H7 (cell line): ENCODE data around the gene TMEM95. TPM values are rescaled to one million over a fixed set of nuclear protein-coding genes. Genes with fewer than 3 reads are reported as not detected.

Experiments used
- DNase-seq: peaks from one replicate; pipeline ENCODE4 v3.0.0; 2012
- H3K27me3 ChIP-seq: 2 replicates; pipeline ENCODE4 v1.6.0; 2011; ENCODE audit warnings: mild to moderate bottlenecking, low read length; ENCODE audit not compliant: control insufficient read depth, insufficient read depth
- H3K36me3 ChIP-seq: replicated peaks from 2 replicates; pipeline ENCODE4 v1.5.1; 2011; ENCODE audit warnings: low read length; ENCODE audit not compliant: control insufficient read depth, insufficient read depth
- H3K4me3 ChIP-seq: 2 replicates; pipeline ENCODE4 v1.5.1; 2011; ENCODE audit warnings: low read depth, mild to moderate bottlenecking, control low read depth, low read length, moderate library complexity; ENCODE audit not compliant: insufficient read depth
- total RNA-seq: library from RNA; depleted of rRNA; stranded (reverse); fragments of >200 nt; shearing (Covaris generic); gene quantifications from 2 replicates; pipeline ENCODE4 v1.2.3, GENCODE V29; 2014

The TMEM95 gene
- total RNA-seq, 1 experiment from 2014 or later = not detected

GRCh38 chr17:7317161-7317803 lies 37.7 kb upstream of the TMEM95 start:
- no peaks in the 10 kb centered on the region for H3K27me3 ChIP-seq
- peaks cover 44% of the 10 kb centered on the region for H3K36me3 ChIP-seq
- peak; percentile 35 for DNase-seq
- H3K4me3 ChIP-seq = no peak overlapping the region

DNA sequence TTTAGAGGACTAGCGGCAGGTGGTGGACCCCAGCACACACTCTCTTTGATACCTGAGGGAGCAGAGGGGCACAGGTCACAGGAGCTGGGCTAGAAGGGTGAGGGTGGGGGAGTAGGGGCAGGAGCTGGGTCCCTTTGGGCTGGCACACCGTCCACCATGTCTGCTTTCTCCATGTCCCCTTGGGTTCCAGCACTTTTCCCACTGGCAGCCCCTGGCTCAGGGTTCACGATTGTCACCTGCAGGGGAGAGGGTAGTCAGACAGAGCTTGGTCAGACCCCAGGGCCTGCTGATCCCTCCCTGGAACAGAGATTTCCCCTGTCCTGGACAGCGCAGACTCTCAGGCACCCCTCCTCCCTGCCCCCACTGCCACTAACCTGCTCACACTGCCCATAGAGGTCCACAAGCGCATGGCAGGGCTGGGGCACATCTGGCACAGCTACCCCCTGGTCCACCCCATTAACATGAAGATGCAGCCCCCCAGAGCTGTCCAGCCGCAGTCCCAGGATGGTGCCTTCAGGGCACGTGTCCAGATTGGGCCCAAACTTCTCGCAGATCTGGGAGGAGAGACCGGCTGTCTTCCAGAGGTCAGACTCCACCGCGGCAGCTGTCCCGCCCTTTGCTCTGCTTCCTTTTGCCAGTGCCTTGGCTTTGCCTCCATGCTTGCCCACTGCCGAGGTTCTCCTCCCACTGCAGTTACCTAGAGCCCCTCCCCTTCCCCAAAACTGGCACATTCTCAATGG lies 36.7 kb upstream of the TMEM95 start:
- Histone ChIP-seq H3K36me3 (peaks cover 47% of the 10 kb centered on the region), H3K4me3 (no peak overlapping the region), H3K27me3 (no peaks in the 10 kb centered on the region)
- DNase-seq = peak; percentile 35

- H3K4me3 ChIP-seq = no peak overlapping the region
- peaks cover 66% of the 10 kb centered on the region for H3K36me3 ChIP-seq
- DNase-seq = peak; percentile 34
- no peaks in the 10 kb centered on the region for H3K27me3 ChIP-seq
Observed at GRCh38 chr17:7321466-7321865, 33.5 kb upstream of the TMEM95 start.

DNA sequence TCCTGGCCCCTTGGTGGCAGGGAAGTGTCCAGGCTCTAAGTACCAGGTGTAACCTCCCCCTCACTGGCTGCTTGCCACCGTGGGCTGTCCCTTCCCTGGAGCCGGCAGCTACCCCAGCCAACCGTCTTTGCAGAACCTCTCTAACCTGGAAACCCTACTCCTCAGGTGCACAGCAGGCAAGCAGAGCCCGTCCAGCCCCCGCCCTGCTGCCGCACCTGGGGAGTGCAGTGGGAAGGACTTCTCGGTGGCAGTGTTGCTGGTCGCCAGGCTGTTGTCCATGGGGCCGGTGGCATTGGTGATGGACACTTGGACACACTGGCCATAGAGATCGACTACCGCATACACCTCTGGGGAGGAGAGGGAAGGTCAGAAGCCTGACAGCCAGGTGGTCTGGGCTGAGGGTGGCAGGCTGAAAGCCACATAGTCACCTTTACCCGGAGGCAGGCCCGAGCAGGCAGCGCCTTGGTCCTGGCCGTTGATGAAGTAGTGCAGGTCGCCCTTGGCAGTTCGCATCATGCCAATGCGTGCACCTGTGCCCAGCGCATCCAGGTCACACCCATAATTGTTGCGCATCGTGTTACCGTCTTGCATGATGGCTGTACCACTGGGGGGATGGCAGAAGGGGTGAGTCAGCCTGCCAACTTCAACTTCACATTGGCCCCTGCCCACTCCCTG lies 32.3 kb upstream of the TMEM95 start:
- DNase-seq = peak; percentile 37
- H3K4me3 ChIP-seq = no peak overlapping the region
- no peaks in the 10 kb centered on the region for H3K27me3 ChIP-seq
- H3K36me3 ChIP-seq = peaks cover 64% of the 10 kb centered on the region

- H3K36me3 ChIP-seq = peaks cover 54% of the 10 kb centered on the region
- H3K27me3 ChIP-seq = no peaks in the 10 kb centered on the region
- no peak overlapping the region for H3K4me3 ChIP-seq
- peak; percentile 98 for DNase-seq
Observed at GRCh38 chr17:7323731-7324437, 31.1 kb upstream of the TMEM95 start.

DNA sequence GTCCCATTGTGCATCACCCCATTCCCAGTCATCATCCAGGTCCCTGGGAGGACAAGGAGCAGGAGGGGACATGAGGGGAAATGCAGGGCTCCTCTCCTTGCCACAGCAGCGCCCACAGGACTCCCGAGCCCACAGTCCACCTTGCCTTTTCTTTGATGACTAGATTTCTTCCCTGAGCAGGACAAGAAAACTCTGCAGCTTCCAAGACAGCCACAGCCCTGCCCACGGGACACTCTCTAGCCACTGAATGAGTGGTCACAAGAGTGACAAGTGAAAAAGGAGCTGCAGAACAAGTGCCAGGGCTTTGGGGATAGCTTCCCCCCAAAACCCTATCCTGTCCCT lies 30.5 kb upstream of the TMEM95 start:
- no peaks in the 10 kb centered on the region for H3K27me3 ChIP-seq
- DNase-seq = no peak
- no peak overlapping the region for H3K4me3 ChIP-seq
- peaks cover 51% of the 10 kb centered on the region for H3K36me3 ChIP-seq

DNA sequence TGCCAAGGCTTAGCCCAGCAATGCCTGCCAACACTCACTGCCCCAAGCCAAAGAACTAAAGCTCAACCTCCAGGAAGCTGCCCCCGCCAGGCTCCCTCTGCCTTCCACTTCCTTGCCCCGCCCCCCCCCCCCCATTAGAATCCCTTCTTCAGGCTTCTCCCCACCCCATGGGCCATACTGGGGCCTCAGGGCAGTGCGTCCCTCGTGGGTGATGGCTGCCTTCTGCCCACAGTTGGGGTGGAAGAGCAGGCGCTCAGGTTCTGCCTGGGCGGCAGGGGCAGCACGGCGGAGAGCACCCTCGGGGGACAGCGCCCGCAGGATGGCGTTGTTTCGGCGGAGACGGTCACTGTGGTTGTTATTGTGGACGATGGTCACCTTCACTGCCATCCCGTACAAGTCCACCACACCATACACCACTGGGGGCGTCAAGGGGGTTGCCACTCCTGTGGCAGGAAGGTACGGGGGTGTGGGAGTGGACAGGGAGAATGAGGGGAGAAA lies 29.9 kb upstream of the TMEM95 start:
- no peak overlapping the region for H3K4me3 ChIP-seq
- peaks cover 51% of the 10 kb centered on the region for H3K36me3 ChIP-seq

GRCh38 chr17:7326186-7326585 lies 28.8 kb upstream of the TMEM95 start:
- DNase-seq = peak; percentile 34
- no peaks in the 10 kb centered on the region for H3K27me3 ChIP-seq
- peaks cover 42% of the 10 kb centered on the region for H3K36me3 ChIP-seq
- no peak overlapping the region for H3K4me3 ChIP-seq

More for the DNA sequence above, 29.9 kb upstream of the TMEM95 start:
- peak; percentile 42 for DNase-seq
- no peaks in the 10 kb centered on the region for H3K27me3 ChIP-seq

- Histone ChIP-seq H3K36me3 (peaks cover 37% of the 10 kb centered on the region), H3K27me3 (no peaks in the 10 kb centered on the region), H3K4me3 (no peak overlapping the region)
- no peak for DNase-seq
Observed at GRCh38 chr17:7327056-7327455, 27.9 kb upstream of the TMEM95 start.

DNA sequence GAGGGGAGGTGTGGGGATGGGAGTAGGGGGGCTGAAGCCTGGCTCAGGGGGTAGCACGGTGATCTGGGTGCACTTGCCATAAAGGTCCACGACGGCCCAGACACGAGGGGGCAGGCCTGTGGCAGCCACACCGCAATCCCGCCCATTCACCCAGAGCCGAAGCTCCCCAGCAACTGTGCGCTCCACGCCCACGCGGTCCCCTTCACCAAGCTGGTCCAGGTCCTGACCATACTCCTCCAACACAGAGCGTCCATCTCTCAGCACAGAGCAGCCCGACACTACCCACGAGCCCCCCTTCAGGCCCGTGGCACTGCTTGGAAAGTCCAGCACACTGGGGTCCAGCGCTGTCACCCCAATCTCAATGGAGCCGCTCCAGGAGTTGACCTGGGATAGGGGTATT lies 27.5 kb upstream of the TMEM95 start:
- no peak overlapping the region for H3K4me3 ChIP-seq
- H3K27me3 ChIP-seq = no peaks in the 10 kb centered on the region
- DNase-seq = no peak
- peaks cover 32% of the 10 kb centered on the region for H3K36me3 ChIP-seq

GRCh38 chr17:7328009-7328408 lies 26.9 kb upstream of the TMEM95 start:
- no peak for DNase-seq
- Histone ChIP-seq H3K4me3 (no peak overlapping the region), H3K36me3 (peaks cover 27% of the 10 kb centered on the region), H3K27me3 (no peaks in the 10 kb centered on the region)

- DNase-seq = no peak
- Histone ChIP-seq H3K4me3 (peak within 1 kb of the TSS; percentile 68), H3K36me3 (peaks cover 19% of the 10 kb centered on the region), H3K27me3 (no peaks in the 10 kb centered on the region)
Observed at GRCh38 chr17:7328840-7329373, 26.0 kb upstream of the TMEM95 start, which contains the start of gene NEURL4. Gene NEURL4 (minus strand): TSS chr17:7329335. CDS start chr17:7329312, 23 bp downstream.

GRCh38 chr17:7329374-7329996 lies 25.5 kb upstream of the TMEM95 start:
- Histone ChIP-seq H3K27me3 (no peaks in the 10 kb centered on the region), H3K36me3 (peaks cover 16% of the 10 kb centered on the region), H3K4me3 (peak overlapping the region; percentile 68)
- peak; percentile 99 for DNase-seq
